GM23338 (cell line): Measurements from ENCODE around the gene NUTF2. TPM values are rescaled to one million over a fixed set of nuclear protein-coding genes. Genes with fewer than 3 reads are reported as not detected.
A peak's percentile ranks its signal among the peaks of the same experiment; 100 is the strongest.

Experiments
- ATAC-seq: fragments of 200-7000 bp; cut with Tn5 transposase; 3 replicates; pipeline ENCODE4 v1.9.1; 2020
- DNase-seq: peaks from one replicate; pipeline ENCODE4 v3.0.0-alpha.2; 2015; ENCODE audit warnings: low spot score
- H2AFZ ChIP-seq: fragments of 200-600 bp; sonication (generic); 2 replicates; pipeline ENCODE4 v1.8.0; 2016; ENCODE audit warnings: antibody characterized with exemption, mild to moderate bottlenecking, moderate library complexity
- H3F3A ChIP-seq: fragments of 200-600 bp; sonication (generic); replicated peaks from 2 replicates; pipeline ENCODE4 v1.8.0; 2017; ENCODE audit warnings: antibody characterized with exemption, mixed run types, low read depth
- H3K27ac ChIP-seq: fragments of 200-600 bp; sonication (generic); 2 replicates; pipeline ENCODE4 v1.6.1; 2016; ENCODE audit warnings: low read depth
- H3K27me3 ChIP-seq: fragments of 200-600 bp; sonication (generic); 2 replicates; pipeline ENCODE4 v1.8.0; 2016; ENCODE audit warnings: mild to moderate bottlenecking, mixed run types, moderate library complexity; ENCODE audit not compliant: insufficient read depth
- H3K36me3 ChIP-seq: fragments of 200-600 bp; sonication (generic); 2 replicates; pipeline ENCODE4 v1.8.0; 2016; ENCODE audit warnings: mild to moderate bottlenecking; ENCODE audit not compliant: insufficient read depth
- H3K4me1 ChIP-seq: fragments of 200-600 bp; sonication (generic); 2 replicates; pipeline ENCODE4 v1.8.0; 2016; ENCODE audit warnings: mild to moderate bottlenecking, moderate library complexity; ENCODE audit not compliant: insufficient read depth
- H3K4me2 ChIP-seq: fragments of 200-600 bp; sonication (generic); 2 replicates; pipeline ENCODE4 v1.7.1; 2017; ENCODE audit warnings: mixed run types
- H3K4me3 ChIP-seq: fragments of 200-600 bp; sonication (generic); 2 replicates; pipeline ENCODE4 v1.6.1; 2016; ENCODE audit warnings: mixed run types
- H3K79me2 ChIP-seq: fragments of 200-600 bp; sonication (generic); replicated peaks from 2 replicates; pipeline ENCODE4 v1.8.0; 2017; ENCODE audit warnings: mild to moderate bottlenecking; ENCODE audit not compliant: insufficient read depth
- H3K9me2 ChIP-seq: fragments of 200-600 bp; sonication (generic); 2 replicates; pipeline ENCODE4 v1.8.0; 2017; ENCODE audit not compliant: insufficient read depth
- H4K20me1 ChIP-seq: fragments of 200-600 bp; sonication (generic); replicated peaks from 2 replicates; pipeline ENCODE4 v1.8.0; 2017; ENCODE audit warnings: mild to moderate bottlenecking; ENCODE audit not compliant: insufficient read depth
- H3K27ac Mint-ChIP-seq: 2 replicates; pipeline ENCODE4 v1.8.0; 2020; ENCODE audit warnings: inconsistent platforms, mild to moderate bottlenecking, moderate library complexity, mixed read lengths
- H3K27me3 Mint-ChIP-seq: 3 replicates; pipeline ENCODE4 v1.8.0; 2022; ENCODE audit warnings: low read depth, mild to moderate bottlenecking, moderate library complexity, mixed read lengths, inconsistent platforms; ENCODE audit not compliant: insufficient read depth, poor library complexity
- H3K36me3 Mint-ChIP-seq: 3 replicates; pipeline ENCODE4 v1.8.0; 2021; ENCODE audit warnings: low read depth, mild to moderate bottlenecking, inconsistent platforms, moderate library complexity, mixed read lengths
- H3K4me1 Mint-ChIP-seq: 3 replicates; pipeline ENCODE4 v1.8.0; 2020; ENCODE audit warnings: mild to moderate bottlenecking, inconsistent platforms, mixed read lengths
- H3K4me3 Mint-ChIP-seq: 3 replicates; pipeline ENCODE4 v1.8.0; 2021; ENCODE audit warnings: moderate library complexity, mild to moderate bottlenecking, inconsistent platforms, mixed read lengths
- H3K9me3 Mint-ChIP-seq: 3 replicates; pipeline ENCODE4 v1.8.0; 2020; ENCODE audit warnings: moderate library complexity, mild to moderate bottlenecking, inconsistent platforms, mixed read lengths
- CREB1 ChIP-seq: fragments of 250-450 bp; sonication (Bioruptor Pico); IDR thresholded peaks from 2 replicates; pipeline ENCODE4 v1.5.0; 2020; ENCODE audit warnings: low read depth, mild to moderate bottlenecking, moderate library complexity
- EZH2phosphoT487 ChIP-seq: fragments of 200-600 bp; sonication (generic); IDR thresholded peaks from one replicate; pipeline ENCODE4 v1.8.1; 2018; ENCODE audit warnings: antibody characterized with exemption; ENCODE audit not compliant: unreplicated experiment
- JUNB ChIP-seq: IDR thresholded peaks from one replicate; pipeline ENCODE4 v1.6.1; 2016; ENCODE audit warnings: antibody characterized with exemption; ENCODE audit not compliant: unreplicated experiment
- NANOG ChIP-seq: IDR thresholded peaks from 2 replicates; pipeline ENCODE4 v1.6.1; 2016; ENCODE audit warnings: antibody characterized with exemption, borderline replicate concordance
- POLR2AphosphoS5 ChIP-seq: IDR thresholded peaks from 2 replicates; pipeline ENCODE4 v1.6.1; 2016; ENCODE audit warnings: antibody characterized with exemption, low read depth
- STAT1 ChIP-seq: IDR thresholded peaks from one replicate; pipeline ENCODE4 v1.6.1; 2016; ENCODE audit warnings: antibody characterized with exemption; ENCODE audit not compliant: unreplicated experiment
- ZNF114 ChIP-seq: fragments of 250-450 bp; sonication (Bioruptor Pico); IDR thresholded peaks from 2 replicates; pipeline ENCODE4 v1.5.0; 2020; ENCODE audit warnings: mild to moderate bottlenecking, moderate library complexity
- ZNF331 ChIP-seq: fragments of 250-450 bp; sonication (Bioruptor Pico); IDR thresholded peaks from 2 replicates; pipeline ENCODE4 v1.5.0; 2020; ENCODE audit warnings: low read depth, mild to moderate bottlenecking, moderate library complexity
- polyA plus RNA-seq: library from polyadenylated mRNA; unstranded; fragments of >200 nt; fragmentation: Nextera tagmentation; extraction: Ambion mirVana; gene quantifications from 2 replicates; pipeline ENCODE4 v1.2.1, GENCODE V29; 2016
- total RNA-seq: library from RNA; depleted of rRNA; stranded (reverse); fragments of >200 nt; shearing (Covaris generic); gene quantifications from 2 replicates; pipeline ENCODE4 v1.2.3, GENCODE V29; 2014
- TF ChIP-seq, protein P1 (sequence below): fragments of 250-450 bp; sonication (Bioruptor Pico); IDR thresholded peaks from 2 replicates; pipeline ENCODE4 v1.5.0; 2020; ENCODE audit warnings: mild to moderate bottlenecking, moderate library complexity
- TF ChIP-seq, protein P2 (sequence below), 2 experiments: fragments of 200-600 bp in 1 of 2; sonication (generic) in 1 of 2; conservative IDR thresholded peaks; 2 replicates each; pipeline versions ENCODE4 v1.5.1 to v1.6.1; 2016 to 2017; ENCODE audit warnings: antibody characterized with exemption in 2 of 2, low read depth in 2 of 2, mild to moderate bottlenecking in 2 of 2, moderate library complexity in 1 of 2
- TF ChIP-seq, protein P3 (sequence below): IDR thresholded peaks from one replicate; pipeline ENCODE4 v1.6.1; 2018; ENCODE audit warnings: antibody characterized with exemption; ENCODE audit not compliant: unreplicated experiment
- TF ChIP-seq, protein P4 (sequence below): IDR thresholded peaks from 2 replicates; pipeline ENCODE4 v1.6.1; 2016; ENCODE audit warnings: antibody characterized with exemption

Gene NUTF2
- total and polyA plus RNA-seq, 2 experiments from 2014 or later = 321 to 391 TPM

DNA sequence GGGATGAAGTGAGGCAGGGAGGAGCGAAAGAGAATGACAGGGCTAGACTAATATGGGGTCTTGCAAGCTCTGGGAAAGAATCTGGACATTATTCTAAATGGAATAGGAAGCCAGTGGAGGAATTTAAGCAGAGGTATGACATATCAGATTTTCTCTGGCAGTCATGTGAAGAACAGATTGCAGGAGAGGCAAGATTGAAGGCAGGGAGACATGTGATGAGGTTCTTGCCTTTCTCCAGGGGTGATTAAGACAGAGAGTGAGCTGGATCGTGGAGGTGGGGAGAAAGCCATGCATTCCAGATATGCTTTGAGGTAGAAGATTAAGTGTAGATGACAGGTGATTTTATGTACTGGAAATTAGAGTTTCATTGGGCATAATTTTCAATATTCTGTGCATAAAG lies 8.9 kb upstream of the NUTF2 start (continued):
- TF ChIP-seq, protein P1, sequence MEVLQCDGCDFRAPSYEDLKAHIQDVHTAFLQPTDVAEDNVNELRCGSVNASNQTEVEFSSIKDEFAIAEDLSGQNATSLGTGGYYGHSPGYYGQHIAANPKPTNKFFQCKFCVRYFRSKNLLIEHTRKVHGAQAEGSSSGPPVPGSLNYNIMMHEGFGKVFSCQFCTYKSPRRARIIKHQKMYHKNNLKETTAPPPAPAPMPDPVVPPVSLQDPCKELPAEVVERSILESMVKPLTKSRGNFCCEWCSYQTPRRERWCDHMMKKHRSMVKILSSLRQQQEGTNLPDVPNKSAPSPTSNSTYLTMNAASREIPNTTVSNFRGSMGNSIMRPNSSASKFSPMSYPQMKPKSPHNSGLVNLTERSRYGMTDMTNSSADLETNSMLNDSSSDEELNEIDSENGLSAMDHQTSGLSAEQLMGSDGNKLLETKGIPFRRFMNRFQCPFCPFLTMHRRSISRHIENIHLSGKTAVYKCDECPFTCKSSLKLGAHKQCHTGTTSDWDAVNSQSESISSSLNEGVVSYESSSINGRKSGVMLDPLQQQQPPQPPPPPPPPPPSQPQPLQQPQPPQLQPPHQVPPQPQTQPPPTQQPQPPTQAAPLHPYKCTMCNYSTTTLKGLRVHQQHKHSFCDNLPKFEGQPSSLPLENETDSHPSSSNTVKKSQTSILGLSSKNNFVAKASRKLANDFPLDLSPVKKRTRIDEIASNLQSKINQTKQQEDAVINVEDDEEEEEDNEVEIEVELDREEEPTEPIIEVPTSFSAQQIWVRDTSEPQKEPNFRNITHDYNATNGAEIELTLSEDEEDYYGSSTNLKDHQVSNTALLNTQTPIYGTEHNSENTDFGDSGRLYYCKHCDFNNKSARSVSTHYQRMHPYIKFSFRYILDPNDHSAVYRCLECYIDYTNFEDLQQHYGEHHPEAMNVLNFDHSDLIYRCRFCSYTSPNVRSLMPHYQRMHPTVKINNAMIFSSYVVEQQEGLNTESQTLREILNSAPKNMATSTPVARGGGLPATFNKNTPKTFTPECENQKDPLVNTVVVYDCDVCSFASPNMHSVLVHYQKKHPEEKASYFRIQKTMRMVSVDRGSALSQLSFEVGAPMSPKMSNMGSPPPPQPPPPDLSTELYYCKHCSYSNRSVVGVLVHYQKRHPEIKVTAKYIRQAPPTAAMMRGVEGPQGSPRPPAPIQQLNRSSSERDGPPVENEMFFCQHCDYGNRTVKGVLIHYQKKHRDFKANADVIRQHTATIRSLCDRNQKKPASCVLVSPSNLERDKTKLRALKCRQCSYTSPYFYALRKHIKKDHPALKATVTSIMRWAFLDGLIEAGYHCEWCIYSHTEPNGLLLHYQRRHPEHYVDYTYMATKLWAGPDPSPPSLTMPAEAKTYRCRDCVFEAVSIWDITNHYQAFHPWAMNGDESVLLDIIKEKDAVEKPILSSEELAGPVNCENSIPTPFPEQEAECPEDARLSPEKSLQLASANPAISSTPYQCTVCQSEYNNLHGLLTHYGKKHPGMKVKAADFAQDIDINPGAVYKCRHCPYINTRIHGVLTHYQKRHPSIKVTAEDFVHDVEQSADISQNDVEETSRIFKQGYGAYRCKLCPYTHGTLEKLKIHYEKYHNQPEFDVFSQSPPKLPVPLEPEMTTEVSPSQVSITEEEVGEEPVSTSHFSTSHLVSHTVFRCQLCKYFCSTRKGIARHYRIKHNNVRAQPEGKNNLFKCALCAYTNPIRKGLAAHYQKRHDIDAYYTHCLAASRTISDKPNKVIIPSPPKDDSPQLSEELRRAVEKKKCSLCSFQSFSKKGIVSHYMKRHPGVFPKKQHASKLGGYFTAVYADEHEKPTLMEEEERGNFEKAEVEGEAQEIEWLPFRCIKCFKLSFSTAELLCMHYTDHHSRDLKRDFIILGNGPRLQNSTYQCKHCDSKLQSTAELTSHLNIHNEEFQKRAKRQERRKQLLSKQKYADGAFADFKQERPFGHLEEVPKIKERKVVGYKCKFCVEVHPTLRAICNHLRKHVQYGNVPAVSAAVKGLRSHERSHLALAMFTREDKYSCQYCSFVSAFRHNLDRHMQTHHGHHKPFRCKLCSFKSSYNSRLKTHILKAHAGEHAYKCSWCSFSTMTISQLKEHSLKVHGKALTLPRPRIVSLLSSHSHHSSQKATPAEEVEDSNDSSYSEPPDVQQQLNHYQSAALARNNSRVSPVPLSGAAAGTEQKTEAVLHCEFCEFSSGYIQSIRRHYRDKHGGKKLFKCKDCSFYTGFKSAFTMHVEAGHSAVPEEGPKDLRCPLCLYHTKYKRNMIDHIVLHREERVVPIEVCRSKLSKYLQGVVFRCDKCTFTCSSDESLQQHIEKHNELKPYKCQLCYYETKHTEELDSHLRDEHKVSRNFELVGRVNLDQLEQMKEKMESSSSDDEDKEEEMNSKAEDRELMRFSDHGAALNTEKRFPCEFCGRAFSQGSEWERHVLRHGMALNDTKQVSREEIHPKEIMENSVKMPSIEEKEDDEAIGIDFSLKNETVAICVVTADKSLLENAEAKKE (CRISPR knock-in tag) = no peak
- no peak for TF ChIP-seq NANOG
- TF ChIP-seq ZNF114 (CRISPR knock-in tag) = no peak

DNA sequence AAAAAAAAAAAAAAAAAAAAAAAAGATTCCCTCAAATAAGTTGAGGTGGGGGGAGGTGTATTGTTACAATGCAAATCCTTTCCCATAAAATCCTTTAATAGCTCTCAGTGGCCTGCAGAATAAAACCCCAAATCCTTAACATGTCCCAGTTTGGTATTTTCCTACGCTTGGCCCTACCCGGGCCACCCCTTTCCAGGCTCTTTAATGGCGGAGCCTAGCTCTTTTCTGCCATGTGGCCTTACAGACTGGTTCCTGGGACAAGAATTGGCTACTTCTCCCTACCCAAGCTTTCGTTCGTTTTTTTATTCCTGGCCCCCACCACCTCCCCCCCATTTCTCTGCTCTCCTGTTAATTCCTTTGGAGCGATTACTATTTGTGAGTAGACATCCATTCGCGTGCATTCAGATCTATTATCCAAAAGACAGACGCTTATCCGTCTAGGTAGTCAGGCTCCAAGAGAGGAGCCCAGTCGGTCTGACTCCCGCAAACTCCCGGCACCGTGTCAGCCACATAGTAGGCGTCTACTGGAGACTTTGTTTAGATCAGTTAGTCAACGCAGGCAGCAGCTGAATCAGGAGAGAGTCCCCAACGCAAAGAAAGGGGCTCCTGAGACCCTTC lies 5.4 kb upstream of the NUTF2 start:
- TF ChIP-seq ZNF331 (CRISPR knock-in tag) (no peak), EZH2phosphoT487 (no peak), CREB1 (no peak), POLR2AphosphoS5 (no peak), STAT1 (no peak), ZNF114 (CRISPR knock-in tag) (no peak), JUNB (no peak)
- TF ChIP-seq, protein P2, sequence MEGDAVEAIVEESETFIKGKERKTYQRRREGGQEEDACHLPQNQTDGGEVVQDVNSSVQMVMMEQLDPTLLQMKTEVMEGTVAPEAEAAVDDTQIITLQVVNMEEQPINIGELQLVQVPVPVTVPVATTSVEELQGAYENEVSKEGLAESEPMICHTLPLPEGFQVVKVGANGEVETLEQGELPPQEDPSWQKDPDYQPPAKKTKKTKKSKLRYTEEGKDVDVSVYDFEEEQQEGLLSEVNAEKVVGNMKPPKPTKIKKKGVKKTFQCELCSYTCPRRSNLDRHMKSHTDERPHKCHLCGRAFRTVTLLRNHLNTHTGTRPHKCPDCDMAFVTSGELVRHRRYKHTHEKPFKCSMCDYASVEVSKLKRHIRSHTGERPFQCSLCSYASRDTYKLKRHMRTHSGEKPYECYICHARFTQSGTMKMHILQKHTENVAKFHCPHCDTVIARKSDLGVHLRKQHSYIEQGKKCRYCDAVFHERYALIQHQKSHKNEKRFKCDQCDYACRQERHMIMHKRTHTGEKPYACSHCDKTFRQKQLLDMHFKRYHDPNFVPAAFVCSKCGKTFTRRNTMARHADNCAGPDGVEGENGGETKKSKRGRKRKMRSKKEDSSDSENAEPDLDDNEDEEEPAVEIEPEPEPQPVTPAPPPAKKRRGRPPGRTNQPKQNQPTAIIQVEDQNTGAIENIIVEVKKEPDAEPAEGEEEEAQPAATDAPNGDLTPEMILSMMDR (conservative IDR thresholded peaks at IDR 0.05; ENCODE audit: low read depth in 2 of 2) = no peak
- TF ChIP-seq, protein P3, sequence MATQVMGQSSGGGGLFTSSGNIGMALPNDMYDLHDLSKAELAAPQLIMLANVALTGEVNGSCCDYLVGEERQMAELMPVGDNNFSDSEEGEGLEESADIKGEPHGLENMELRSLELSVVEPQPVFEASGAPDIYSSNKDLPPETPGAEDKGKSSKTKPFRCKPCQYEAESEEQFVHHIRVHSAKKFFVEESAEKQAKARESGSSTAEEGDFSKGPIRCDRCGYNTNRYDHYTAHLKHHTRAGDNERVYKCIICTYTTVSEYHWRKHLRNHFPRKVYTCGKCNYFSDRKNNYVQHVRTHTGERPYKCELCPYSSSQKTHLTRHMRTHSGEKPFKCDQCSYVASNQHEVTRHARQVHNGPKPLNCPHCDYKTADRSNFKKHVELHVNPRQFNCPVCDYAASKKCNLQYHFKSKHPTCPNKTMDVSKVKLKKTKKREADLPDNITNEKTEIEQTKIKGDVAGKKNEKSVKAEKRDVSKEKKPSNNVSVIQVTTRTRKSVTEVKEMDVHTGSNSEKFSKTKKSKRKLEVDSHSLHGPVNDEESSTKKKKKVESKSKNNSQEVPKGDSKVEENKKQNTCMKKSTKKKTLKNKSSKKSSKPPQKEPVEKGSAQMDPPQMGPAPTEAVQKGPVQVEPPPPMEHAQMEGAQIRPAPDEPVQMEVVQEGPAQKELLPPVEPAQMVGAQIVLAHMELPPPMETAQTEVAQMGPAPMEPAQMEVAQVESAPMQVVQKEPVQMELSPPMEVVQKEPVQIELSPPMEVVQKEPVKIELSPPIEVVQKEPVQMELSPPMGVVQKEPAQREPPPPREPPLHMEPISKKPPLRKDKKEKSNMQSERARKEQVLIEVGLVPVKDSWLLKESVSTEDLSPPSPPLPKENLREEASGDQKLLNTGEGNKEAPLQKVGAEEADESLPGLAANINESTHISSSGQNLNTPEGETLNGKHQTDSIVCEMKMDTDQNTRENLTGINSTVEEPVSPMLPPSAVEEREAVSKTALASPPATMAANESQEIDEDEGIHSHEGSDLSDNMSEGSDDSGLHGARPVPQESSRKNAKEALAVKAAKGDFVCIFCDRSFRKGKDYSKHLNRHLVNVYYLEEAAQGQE = no peak
- TF ChIP-seq, protein P4, sequence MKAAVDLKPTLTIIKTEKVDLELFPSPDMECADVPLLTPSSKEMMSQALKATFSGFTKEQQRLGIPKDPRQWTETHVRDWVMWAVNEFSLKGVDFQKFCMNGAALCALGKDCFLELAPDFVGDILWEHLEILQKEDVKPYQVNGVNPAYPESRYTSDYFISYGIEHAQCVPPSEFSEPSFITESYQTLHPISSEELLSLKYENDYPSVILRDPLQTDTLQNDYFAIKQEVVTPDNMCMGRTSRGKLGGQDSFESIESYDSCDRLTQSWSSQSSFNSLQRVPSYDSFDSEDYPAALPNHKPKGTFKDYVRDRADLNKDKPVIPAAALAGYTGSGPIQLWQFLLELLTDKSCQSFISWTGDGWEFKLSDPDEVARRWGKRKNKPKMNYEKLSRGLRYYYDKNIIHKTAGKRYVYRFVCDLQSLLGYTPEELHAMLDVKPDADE = no peak
- H3K4me2 ChIP-seq = peak overlapping the region; percentile 77

More for the DNA sequence above, 5.4 kb upstream of the NUTF2 start:
- peak overlapping the region; percentile 98 for H3K27ac Mint-ChIP-seq
- peak; percentile 42 for DNase-seq
- no peaks in the 10 kb centered on the region for H3K36me3 ChIP-seq
- peaks cover 9% of the 10 kb centered on the region for H3K36me3 Mint-ChIP-seq
- peak overlapping the region; percentile 91 for H3K4me3 Mint-ChIP-seq
- no peaks in the 10 kb centered on the region for H3K27me3 ChIP-seq
- peaks cover 29% of the 10 kb centered on the region for H3K4me1 ChIP-seq
- H3K4me1 Mint-ChIP-seq = peaks cover 40% of the 10 kb centered on the region
- peaks cover 12% of the 10 kb centered on the region for H3K27me3 Mint-ChIP-seq
- peaks cover 25% of the 10 kb centered on the region for H3F3A ChIP-seq
- H3K9me2 ChIP-seq = no peaks in the 10 kb centered on the region
- ATAC-seq = peak; percentile 4
- peak overlapping the region; percentile 91 for H3K4me3 ChIP-seq
- peaks cover 8% of the 10 kb centered on the region for H4K20me1 ChIP-seq
- no peaks in the 10 kb centered on the region for H3K9me3 Mint-ChIP-seq
- peak overlapping the region; percentile 98 for H3K27ac ChIP-seq
- peaks cover 28% of the 10 kb centered on the region for H3K79me2 ChIP-seq
- H2AFZ ChIP-seq = peak overlapping the region; percentile 67; the same call in 1 of the 2 replicates
